OCI-LY3 (cell line): ENCODE measurements around the gene MAPKAP1.

Source experiments
- H2AFZ ChIP-seq: fragments of 200-600, 300-600 bp; shearing (Covaris generic); 2 replicates; pipeline ENCODE4 v1.6.0; 2014; ENCODE audit warnings: antibody characterized with exemption, low read depth, low read length
- H3K27ac ChIP-seq: fragments of 200-600, 300-600 bp; sonication (generic); 2 replicates; pipeline ENCODE4 v1.5.1; 2014; ENCODE audit warnings: mild to moderate bottlenecking, low read length, moderate library complexity, mixed read lengths
- H3K27me3 ChIP-seq: fragments of 200-600, 300-600 bp; sonication (generic); 2 replicates; pipeline ENCODE4 v1.6.1; 2014; ENCODE audit warnings: low read depth, low read length, mixed read lengths
- H3K36me3 ChIP-seq: fragments of 200-600, 300-600 bp; sonication (generic); replicated peaks from 2 replicates; pipeline ENCODE3; 2014; ENCODE audit warnings: low read depth, low read length, mixed read lengths
- H3K4me1 ChIP-seq: fragments of 300-600, 200-600 bp; sonication (generic); 2 replicates; pipeline ENCODE4 v1.6.1; 2014; ENCODE audit warnings: low read length, mixed read lengths
- H3K4me2 ChIP-seq: fragments of 200-600, 300-600 bp; sonication (generic); 2 replicates; pipeline ENCODE4 v1.6.1; 2014; ENCODE audit warnings: low read length, mixed read lengths
- H3K4me3 ChIP-seq: fragments of 300-600, 200-600 bp; sonication (generic); 2 replicates; pipeline ENCODE4 v1.5.1; 2014; ENCODE audit warnings: antibody characterized with exemption, mild to moderate bottlenecking, low read length, moderate library complexity
- H3K79me2 ChIP-seq: fragments of 300-600, 200-600 bp; shearing (Covaris generic); 2 replicates; pipeline ENCODE4 v1.6.1; 2014; ENCODE audit warnings: mild to moderate bottlenecking, low read length, mixed read lengths
- H3K9ac ChIP-seq: fragments of 300-600, 200-600 bp; shearing (Covaris generic); 2 replicates; pipeline ENCODE4 v1.6.0; 2014; ENCODE audit warnings: mild to moderate bottlenecking, low read length, moderate library complexity
- H3K9me3 ChIP-seq: fragments of 200-600, 300-600 bp; shearing (Covaris generic); 2 replicates; pipeline ENCODE4 v1.6.1; 2014; ENCODE audit warnings: low read length, mixed read lengths; ENCODE audit not compliant: insufficient read depth
- H4K20me1 ChIP-seq: fragments of 200-600, 300-600 bp; sonication (generic); 2 replicates; pipeline ENCODE4 v1.6.1; 2016; ENCODE audit warnings: low read length, mixed read lengths; ENCODE audit not compliant: insufficient read depth
- EZH2phosphoT487 ChIP-seq: fragments of 200-600 bp; shearing (Covaris generic); IDR thresholded peaks from 2 replicates; pipeline ENCODE4 v1.6.1; 2018; ENCODE audit warnings: antibody characterized with exemption, mixed run types, low read depth
- TF ChIP-seq, protein P1 (sequence below): fragments of 200-600, 300-600 bp; sonication (generic); IDR thresholded peaks from 2 replicates; pipeline ENCODE4 v1.5.1; 2014; ENCODE audit warnings: antibody characterized with exemption, low read length, low read depth

The MAPKAP1 gene

DNA sequence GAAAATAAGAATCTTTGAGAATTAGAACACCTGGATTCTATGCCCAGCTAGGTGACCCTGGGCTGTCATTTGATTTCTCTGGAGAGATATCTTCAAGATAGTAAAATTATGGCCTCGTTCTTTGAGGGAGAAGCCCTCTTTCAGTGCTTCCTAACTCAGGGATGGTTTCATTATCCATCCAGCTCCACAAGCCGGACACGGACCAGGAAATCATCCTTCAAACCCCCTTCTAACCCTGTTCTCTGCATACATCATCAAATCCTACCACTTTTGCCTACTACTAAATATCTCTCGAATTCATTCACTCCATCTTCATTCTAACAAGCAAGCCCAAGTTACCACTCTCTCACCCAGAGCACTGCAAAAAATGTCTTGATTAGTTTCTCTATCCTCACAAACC is 57.2 kb downstream of the MAPKAP1 start:
- Histone ChIP-seq H4K20me1 (peaks cover 58% of the 10 kb centered on the region), H3K9me3 (no peaks in the 10 kb centered on the region), H3K27me3 (peaks cover 15% of the 10 kb centered on the region), H2AFZ (no peak overlapping the region), H3K27ac (peak overlapping the region; percentile 65), H3K9ac (peak overlapping the region; percentile 27; the same call in 1 of the 2 replicates), H3K36me3 (peaks cover 12% of the 10 kb centered on the region), H3K4me2 (peak overlapping the region; percentile 94), H3K4me1 (peaks cover 72% of the 10 kb centered on the region), H3K79me2 (peaks cover 34% of the 10 kb centered on the region), H3K4me3 (peak overlapping the region; percentile 66)
- TF ChIP-seq, protein P1, sequence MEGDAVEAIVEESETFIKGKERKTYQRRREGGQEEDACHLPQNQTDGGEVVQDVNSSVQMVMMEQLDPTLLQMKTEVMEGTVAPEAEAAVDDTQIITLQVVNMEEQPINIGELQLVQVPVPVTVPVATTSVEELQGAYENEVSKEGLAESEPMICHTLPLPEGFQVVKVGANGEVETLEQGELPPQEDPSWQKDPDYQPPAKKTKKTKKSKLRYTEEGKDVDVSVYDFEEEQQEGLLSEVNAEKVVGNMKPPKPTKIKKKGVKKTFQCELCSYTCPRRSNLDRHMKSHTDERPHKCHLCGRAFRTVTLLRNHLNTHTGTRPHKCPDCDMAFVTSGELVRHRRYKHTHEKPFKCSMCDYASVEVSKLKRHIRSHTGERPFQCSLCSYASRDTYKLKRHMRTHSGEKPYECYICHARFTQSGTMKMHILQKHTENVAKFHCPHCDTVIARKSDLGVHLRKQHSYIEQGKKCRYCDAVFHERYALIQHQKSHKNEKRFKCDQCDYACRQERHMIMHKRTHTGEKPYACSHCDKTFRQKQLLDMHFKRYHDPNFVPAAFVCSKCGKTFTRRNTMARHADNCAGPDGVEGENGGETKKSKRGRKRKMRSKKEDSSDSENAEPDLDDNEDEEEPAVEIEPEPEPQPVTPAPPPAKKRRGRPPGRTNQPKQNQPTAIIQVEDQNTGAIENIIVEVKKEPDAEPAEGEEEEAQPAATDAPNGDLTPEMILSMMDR: no peak
- no peak for TF ChIP-seq EZH2phosphoT487

DNA sequence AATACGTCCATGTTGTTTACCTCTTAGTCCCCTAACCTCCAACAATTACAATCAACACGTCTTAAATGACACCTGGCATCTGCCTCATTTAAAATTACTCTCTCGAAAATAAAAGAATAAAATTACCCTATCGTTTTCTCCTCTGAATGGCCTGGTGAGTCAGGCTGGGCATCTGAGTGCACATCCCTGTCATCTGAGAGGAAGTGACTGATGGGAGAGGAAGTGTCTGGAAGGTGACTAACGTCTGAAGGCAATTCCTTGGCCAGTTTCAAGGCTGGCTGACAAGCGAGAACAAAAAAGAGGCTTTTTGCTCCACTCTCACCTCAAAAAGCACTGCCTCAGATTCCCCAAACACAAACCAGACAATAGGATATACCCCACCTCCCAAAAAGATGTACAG is 57.7 kb downstream of the MAPKAP1 start:
- H3K27me3 ChIP-seq: peaks cover 20% of the 10 kb centered on the region
- H3K79me2 ChIP-seq: peaks cover 35% of the 10 kb centered on the region
- no peaks in the 10 kb centered on the region for H3K9me3 ChIP-seq
- H2AFZ ChIP-seq: no peak overlapping the region
- H3K4me3 ChIP-seq: peak overlapping the region; percentile 66
- H4K20me1 ChIP-seq: peaks cover 63% of the 10 kb centered on the region
- peak overlapping the region; percentile 94 for H3K4me2 ChIP-seq
- TF ChIP-seq, protein P1: no peak
- peaks cover 77% of the 10 kb centered on the region for H3K4me1 ChIP-seq
- H3K27ac ChIP-seq: no peak overlapping the region
- H3K36me3 ChIP-seq: peaks cover 12% of the 10 kb centered on the region
- H3K9ac ChIP-seq: no peak overlapping the region

DNA sequence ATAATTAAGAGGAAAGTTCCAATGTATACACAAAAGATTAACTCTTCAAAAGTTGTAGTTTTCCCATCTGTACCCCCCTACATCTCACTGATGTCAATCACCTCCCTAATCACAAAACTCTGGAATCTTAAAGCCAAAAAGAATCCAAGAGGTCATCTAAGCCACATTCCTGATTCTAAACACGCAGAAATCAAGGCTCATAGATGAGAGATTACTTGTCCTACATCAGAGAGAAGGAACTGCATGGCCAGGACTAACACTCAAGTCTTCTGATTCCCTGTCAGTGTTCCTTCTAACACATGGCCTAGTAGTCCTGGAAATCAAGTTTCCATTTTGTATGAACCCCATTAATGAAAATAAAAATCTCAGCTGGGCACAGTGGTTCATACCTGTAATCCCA is 58.7 kb downstream of the MAPKAP1 start:
- Histone ChIP-seq H4K20me1 (peaks cover 68% of the 10 kb centered on the region), H2AFZ (no peak overlapping the region), H3K27me3 (peaks cover 27% of the 10 kb centered on the region), H3K9ac (no peak overlapping the region), H3K9me3 (no peaks in the 10 kb centered on the region), H3K4me1 (peaks cover 77% of the 10 kb centered on the region), H3K36me3 (peaks cover 12% of the 10 kb centered on the region), H3K79me2 (peaks cover 40% of the 10 kb centered on the region), H3K27ac (no peak overlapping the region), H3K4me2 (no peak overlapping the region), H3K4me3 (no peak overlapping the region)
- TF ChIP-seq, protein P1: no peak
- no peak for TF ChIP-seq EZH2phosphoT487

DNA sequence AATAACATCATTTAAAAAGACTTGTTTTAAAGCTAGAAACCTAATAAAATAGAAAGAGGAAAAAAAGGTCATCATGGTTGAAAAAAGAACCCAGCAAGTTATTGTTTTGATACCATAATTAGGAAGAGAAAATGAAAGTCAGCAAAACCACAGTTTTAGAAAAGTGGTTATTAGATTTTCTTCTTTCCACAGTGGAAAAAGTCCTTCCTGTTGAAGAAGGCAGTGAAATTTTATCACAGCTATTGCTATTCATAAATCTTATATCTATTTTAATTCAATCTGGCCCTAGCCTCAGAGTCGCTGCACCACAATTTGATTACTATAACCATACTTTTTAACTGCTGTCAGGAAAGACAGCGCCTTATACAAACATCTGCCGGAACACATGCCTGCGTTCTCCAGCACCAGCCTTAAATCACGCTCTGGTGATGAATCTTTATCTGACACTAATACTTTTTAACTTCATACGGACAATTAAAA is 60.3 kb downstream of the MAPKAP1 start:
- peak overlapping the region; percentile 57 for H3K4me3 ChIP-seq
- no peak overlapping the region for H3K9ac ChIP-seq
- H3K27ac ChIP-seq: no peak overlapping the region
- peaks cover 56% of the 10 kb centered on the region for H4K20me1 ChIP-seq
- peaks cover 7% of the 10 kb centered on the region for H3K36me3 ChIP-seq
- peaks cover 27% of the 10 kb centered on the region for H3K27me3 ChIP-seq
- H3K4me2 ChIP-seq: peak overlapping the region; percentile 84
- peaks cover 64% of the 10 kb centered on the region for H3K4me1 ChIP-seq
- no peak for TF ChIP-seq EZH2phosphoT487
- TF ChIP-seq, protein P1: no peak
- no peaks in the 10 kb centered on the region for H3K9me3 ChIP-seq
- no peak overlapping the region for H2AFZ ChIP-seq
- H3K79me2 ChIP-seq: peaks cover 44% of the 10 kb centered on the region
